HuH-7.5 (cell line): ENCODE measurements around the gene ACTR3C.
"Not testable (repeated sequence)": the region's sequence is repeated elsewhere in the genome, so short reads cannot be mapped to it uniquely, and the experiment has no call there.

Source experiments
- DNase-seq: peaks from one replicate; pipeline ENCODE4 v3.0.0; 2011; ENCODE audit warnings: low spot score

ACTR3C gene

GRCh38 chr7:150335108-150335773 is 11.9 kb upstream of the ACTR3C start:
- DNase-seq: no peak

DNA sequence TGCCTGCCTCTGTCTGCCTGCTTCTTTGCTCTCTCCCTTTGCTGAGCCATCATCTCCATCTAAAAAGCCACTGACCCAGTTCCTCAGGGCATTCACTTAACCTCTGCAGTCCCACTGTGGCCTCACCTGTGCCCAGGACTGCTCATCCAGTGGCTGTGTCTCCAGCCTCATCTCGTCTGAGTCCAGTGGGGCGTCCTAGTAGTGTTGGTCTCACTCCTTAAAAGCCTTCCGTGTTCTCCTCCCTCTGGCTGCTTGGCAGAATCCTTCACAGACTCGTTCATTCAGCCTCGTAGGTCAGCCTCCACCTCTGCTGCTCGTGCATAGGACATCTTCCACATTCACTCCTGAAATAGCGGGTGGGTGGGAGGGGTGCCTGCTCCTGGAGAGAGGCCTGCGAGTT is 10.8 kb upstream of the ACTR3C start:
- no peak for DNase-seq

GRCh38 chr7:150333659-150334058 is 10.3 kb upstream of the ACTR3C start:
- DNase-seq: no peak

GRCh38 chr7:150332852-150333635 is 9.7 kb upstream of the ACTR3C start:
- no peak for DNase-seq

DNA sequence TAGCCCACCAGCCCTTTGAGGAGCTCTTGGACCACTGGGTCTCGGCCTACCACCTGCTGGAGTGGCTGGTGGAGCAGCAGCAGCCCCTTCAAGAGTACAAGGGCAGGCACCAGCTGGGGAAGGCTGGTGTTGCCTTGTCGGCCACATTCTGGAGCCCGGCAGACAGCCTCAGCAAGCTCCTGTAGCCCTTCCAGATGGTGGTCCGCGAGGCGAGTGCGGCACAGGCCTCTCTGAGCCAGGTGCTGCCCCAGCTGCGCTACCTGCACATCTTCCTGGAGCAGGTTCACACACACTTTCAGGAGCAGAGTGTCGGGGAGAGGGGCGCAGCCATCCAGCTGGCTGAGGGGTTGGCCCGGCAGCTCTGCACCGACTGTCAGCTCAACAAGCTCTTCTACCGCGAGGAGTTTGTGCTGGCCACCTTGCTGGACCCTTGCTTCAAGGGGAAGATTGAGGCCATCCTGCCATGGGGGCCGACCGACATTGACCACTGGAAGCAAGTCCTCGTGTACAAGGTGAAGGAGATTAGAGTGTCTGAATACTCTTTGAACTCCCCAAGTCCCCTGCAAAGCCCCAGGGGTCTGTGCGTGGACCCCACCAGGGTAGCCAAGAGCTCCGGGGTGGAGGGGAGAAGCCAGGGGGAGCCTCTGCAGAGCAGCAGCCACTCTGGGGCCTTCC is 7.0 kb upstream of the ACTR3C start:
- DNase-seq: no peak

DNA sequence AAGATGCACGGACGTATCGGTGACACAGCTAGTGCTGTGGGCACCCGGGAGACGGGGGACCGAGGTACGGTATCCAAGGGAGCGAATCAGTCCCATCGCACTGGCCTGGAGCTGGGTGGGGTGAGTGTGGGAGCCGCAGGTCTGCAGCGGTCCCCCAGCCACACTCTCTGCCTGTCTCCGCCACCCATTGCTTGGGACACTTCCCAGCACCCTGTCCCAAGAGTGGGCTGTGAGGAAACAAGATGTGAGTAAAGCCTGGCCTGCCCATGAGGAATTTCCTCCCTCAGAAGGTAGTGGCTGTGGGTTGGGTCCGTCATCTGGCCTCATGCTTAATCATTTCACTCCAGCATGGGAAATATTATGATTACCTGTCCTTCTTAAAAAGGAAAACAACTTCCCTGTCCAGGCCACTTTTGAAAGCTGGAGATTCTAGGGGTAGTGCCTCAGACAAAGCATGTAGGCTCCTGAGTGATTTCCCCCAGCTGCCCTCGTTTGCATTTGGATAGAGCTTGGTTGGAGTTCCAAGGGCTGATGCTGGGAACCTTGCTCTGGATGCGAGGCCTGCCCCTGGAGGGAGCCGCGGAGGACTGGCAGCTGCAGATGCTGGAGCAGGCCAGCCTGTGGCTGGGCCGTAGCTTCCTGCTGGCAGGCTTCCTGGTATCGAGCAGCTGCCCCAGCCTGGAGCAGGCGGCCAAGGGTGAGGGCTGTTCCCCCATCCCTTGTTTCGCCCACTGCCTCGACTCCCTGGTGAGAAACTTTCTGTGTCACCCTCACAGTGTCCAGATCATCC is 6.2 kb upstream of the ACTR3C start:
- no peak for DNase-seq

DNA sequence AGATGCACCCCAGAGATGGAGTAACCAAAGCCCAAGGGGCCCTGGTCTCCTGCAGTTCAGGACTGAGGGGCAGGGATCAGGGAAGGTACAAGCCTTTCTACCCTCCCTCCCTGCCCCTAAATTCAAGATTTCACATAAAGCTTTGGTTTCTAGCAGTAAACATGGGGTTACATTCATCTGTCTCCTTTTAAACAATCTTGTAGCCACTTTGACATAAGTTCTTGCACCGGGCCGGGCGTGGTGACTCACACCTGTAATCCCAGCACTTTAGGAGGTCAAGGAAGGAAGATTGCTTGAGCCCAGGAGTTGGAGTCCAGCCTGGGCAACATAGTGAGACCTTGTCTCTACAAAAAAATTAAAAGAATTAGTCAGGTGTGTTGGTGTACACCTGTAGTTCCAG is 4.0 kb upstream of the ACTR3C start:
- no peak for DNase-seq

- no peak for DNase-seq
These were observed 3.4 kb upstream of the ACTR3C start for GRCh38 chr7:150326657-150327268.

DNA sequence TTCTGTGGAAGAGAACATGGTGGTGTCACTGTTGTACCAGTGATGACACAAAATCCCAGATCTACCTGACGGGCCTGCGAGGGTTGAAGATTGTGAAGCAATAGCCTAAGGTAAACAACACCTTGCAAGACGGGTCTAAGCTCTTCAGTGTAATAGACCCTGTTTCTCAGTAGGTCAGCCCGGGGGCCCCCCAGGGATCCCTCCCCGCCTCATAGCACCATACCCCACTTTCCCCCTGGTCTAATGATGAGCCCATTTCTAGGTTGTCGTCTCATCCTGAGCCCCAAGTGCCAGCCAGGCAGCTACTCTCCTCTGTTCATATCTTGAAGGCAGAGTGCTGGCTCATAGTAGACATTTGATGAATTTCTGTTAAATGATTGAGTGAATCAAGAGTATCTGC is 2.6 kb upstream of the ACTR3C start:
- no peak for DNase-seq

DNA sequence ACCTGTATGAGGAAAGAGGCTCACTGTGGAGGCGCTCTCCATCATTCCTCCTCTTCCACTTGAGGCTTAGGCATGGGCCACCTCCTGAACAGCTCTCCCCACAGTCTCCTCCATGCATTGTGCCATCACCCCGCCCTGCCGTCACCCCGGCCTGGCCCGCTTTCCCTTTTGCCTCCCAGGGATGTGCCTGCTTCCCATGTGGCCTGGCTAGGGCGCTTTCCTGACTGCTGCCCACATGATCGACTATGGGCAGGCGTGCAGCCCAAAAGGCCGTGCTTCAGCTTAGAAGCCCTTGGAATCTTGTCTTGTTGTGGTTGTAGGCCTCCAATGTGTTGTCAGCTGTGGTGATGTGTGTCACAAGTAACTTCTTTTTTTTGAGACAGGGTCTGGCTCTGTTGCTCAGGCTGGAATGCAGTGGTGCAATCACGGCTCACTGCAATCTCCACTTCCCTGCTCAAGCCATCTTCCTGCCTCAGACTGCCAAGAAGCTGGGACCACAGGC is 1.8 kb upstream of the ACTR3C start:
- DNase-seq: no peak

DNA sequence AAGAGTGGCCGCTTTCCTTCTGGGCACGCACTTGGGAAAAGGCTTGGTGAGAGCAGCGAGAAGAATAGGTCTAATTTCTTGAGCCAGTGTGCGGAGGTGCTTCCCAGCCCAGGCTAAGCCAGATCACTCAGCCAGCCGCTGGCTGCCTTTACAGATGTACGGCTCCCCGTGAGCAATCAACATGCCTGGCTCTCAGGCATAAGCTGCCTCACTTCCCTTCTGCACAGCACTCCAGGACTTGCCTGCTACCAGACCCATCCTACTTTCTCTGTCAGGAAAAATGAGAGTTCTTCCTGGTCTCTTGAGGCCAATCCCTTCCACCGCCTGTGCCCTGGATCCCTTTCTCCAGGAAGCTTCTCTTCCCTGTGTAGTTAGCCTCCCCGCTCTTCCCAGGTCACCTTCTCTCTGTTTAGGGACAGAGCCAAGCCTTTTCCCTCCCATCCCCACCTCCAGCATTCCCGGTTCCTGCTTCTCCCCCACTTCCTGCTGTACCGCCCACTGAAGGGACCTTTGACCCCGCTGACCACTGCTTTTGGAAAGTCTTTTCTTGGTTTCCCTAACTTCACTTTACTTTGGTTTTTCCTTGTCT is 1.1 kb upstream of the ACTR3C start:
- no peak for DNase-seq

DNA sequence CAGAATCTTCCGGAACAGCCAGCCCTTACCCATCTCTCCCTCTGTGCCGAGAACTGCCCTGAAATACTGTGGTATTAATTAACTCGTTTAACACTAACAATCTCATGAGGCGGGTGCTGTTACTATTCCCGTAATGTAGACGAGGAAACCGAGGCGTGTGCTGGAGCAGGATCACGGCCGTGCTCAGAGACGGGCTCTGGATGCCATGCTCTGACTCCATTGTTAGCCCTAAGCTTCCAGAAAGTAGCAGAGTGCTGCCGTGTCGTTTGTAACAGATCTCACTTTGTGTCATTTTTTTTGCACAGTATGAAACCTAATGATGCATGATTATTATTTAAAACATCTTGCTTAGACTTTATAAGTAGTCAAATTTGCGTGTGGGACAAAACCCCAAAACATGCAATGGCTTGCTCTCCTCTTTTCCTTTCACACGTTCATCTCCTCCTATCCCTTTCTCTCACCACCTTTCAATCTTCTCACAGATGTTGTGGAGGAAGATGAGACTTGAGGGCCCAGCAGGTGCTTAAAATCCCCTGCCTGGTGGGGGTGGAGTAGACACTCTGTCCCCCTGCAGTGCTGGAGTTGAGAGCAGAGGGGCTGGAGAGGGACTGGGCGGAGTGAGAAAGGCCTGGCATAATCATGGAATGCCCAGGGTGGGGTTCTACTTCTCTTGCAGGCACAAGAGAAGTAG is 482 bp upstream of the ACTR3C start:
- DNase-seq: no peak

DNA sequence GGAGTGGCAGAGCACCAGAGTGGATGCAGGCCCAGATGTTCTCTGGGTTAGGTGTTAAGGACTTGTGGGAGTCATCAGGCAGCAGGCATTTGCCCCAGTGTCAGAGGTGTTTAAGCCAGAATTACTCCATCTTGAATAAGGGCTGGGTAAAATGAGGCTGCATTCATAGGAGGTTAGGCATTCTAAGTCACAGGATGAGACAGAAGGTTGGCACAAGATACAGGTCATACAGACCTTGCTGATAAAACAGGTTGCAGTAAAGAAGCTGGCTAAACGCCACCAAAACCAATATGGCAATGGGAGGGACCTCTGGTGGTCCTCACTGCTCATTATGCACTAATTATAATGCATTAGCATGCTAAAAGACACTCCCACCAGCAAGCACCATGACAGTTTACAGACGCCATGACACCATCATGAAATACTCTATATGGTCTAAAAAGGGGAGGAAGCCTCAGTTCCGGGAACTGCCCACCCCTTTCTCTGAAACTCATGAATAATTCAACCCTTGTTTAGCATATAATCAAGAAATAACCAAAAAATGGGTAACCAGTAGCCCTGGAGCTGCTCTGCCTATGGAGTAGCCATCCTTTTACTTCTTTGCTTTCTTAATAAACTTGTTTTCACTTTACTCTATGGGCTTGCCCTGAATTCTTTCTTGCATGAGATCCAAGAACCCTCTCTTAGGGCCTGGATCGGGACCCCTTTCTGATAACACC is 1.1 kb downstream of the ACTR3C start:
- no peak for DNase-seq

- DNase-seq: no peak
These were observed 1.6 kb downstream of the ACTR3C start for GRCh38 chr7:150321788-150322113.

GRCh38 chr7:150317748-150318444 is 5.4 kb downstream of the ACTR3C start:
- DNase-seq: no peak

GRCh38 chr7:150316987-150317386 is 6.4 kb downstream of the ACTR3C start:
- DNase-seq: not testable (repeated sequence)

GRCh38 chr7:150314639-150315239 is 8.6 kb downstream of the ACTR3C start:
- no peak for DNase-seq

DNA sequence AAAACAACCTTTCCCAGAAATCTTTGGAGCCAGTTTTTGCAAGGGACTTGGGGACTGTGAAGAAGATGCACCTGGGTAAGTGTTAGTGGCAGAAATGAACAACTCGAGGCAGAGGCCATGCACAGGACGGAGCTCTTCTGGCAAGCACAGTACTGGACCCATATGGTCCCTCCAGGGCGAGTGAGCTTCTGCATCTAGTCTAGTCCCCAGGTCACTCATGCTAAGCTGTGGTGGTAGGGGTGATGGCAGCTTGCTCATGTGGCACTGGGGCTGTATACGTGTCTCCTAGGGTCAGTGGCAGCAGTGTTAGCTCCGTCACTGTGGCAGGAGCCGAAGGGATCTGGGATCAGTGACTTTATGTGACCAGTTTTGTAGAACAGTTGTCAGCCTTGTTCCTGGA is 9.5 kb downstream of the ACTR3C start:
- no peak for DNase-seq

DNA sequence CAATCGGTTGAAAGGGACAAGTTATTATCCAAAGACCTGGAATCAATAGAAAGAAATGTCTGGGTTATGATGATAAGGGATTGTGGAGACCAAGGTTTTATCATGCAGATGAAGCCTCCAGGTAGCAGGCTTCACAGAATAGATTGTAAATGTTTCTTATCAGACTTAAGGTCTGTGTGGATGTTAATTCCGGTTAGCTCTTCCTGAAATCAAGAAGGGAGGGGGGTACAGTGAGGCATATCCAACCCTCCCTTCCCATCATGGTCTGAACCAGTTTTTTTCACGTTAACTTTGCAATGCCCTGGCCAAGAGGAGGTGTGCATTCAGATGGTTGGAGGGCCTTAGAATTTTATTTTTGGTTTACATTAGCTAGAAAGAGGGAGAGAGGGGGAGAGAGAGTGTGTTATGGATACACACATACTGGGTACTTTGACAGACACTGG is 10.0 kb downstream of the ACTR3C start:
- no peak for DNase-seq
